ENCODE measurements around the gene POLR2J.

GRCh38 chr7:102454468-102454867 lies 24.3 kb downstream of the POLR2J start:
- no peak for TF ChIP-seq CTCF (IDR thresholded peaks at IDR 0.05)
- TF ChIP-seq POLR2A (IDR thresholded peaks at IDR 0.05): no peak
